ENCODE measurements around the gene CEP72. TPM values are rescaled to one million over a fixed set of nuclear protein-coding genes. Genes with fewer than 3 reads are reported as not detected.
"Not testable (repeated sequence)": the region's sequence is repeated elsewhere in the genome, so short reads cannot be mapped to it uniquely, and the experiment has no call there.

CEP72 gene
- polyA plus RNA-seq (ENCODE audit: insufficient read length in 4 of 4) = 10 to 100 TPM in 1 of 4 donors, 1 to 10 TPM in 3; 4.4 to 10.8 (median 9.0) TPM

GRCh38 chr5:611731-612486 is at the start of gene CEP72:
CEP72 (plus strand) TSS chr5:612340; CDS start chr5:612362, 22 bp downstream.
- peak; percentile 43 to 73 (median 66) for DNase-seq (ENCODE audit: low read depth in 4 of 4, low spot score in 3 of 4)

- DNase-seq (ENCODE audit: low read depth in 4 of 4, low spot score in 3 of 4) = no peak
Observed at GRCh38 chr5:565782-566440, 46.2 kb upstream of the CEP72 start.

GRCh38 chr5:566636-567309 is 45.4 kb upstream of the CEP72 start:
- no peak for DNase-seq (ENCODE audit: low read depth in 4 of 4, low spot score in 3 of 4)

GRCh38 chr5:567664-568060 is 44.5 kb upstream of the CEP72 start:
- DNase-seq (ENCODE audit: low read depth in 4 of 4, low spot score in 3 of 4) = no peak

GRCh38 chr5:568061-568781 is 43.9 kb upstream of the CEP72 start:
- DNase-seq (ENCODE audit: low read depth in 4 of 4, low spot score in 3 of 4) = no peak

GRCh38 chr5:568809-569208 is 43.3 kb upstream of the CEP72 start:
- DNase-seq (ENCODE audit: low read depth in 4 of 4, low spot score in 3 of 4) = no peak

- DNase-seq (ENCODE audit: low read depth in 4 of 4, low spot score in 3 of 4) = no peak
Observed at GRCh38 chr5:569358-569867, 42.7 kb upstream of the CEP72 start.

GRCh38 chr5:569868-570361 is 42.2 kb upstream of the CEP72 start:
- DNase-seq (ENCODE audit: low read depth in 4 of 4, low spot score in 3 of 4) = no peak

GRCh38 chr5:570446-570845 is 41.7 kb upstream of the CEP72 start:
- DNase-seq (ENCODE audit: low read depth in 4 of 4, low spot score in 3 of 4) = no peak

- DNase-seq (ENCODE audit: low read depth in 4 of 4, low spot score in 3 of 4) = no peak
Observed at GRCh38 chr5:570886-571285, 41.3 kb upstream of the CEP72 start.

- DNase-seq (ENCODE audit: low read depth in 4 of 4, low spot score in 3 of 4) = no peak
Observed at GRCh38 chr5:571791-572190, 40.3 kb upstream of the CEP72 start.

GRCh38 chr5:572398-573019 is 39.6 kb upstream of the CEP72 start:
- no peak for DNase-seq (ENCODE audit: low read depth in 4 of 4, low spot score in 3 of 4)

GRCh38 chr5:573206-573605 is 38.9 kb upstream of the CEP72 start:
- DNase-seq (ENCODE audit: low read depth in 4 of 4, low spot score in 3 of 4) = no peak

GRCh38 chr5:573976-574375 is 38.2 kb upstream of the CEP72 start:
- no peak for DNase-seq (ENCODE audit: low read depth in 4 of 4, low spot score in 3 of 4)

GRCh38 chr5:574906-575305 is 37.2 kb upstream of the CEP72 start:
- no peak for DNase-seq (ENCODE audit: low read depth in 4 of 4, low spot score in 3 of 4)

- DNase-seq (ENCODE audit: low read depth in 4 of 4, low spot score in 3 of 4) = no peak
Observed at GRCh38 chr5:575636-576035, 36.5 kb upstream of the CEP72 start.

GRCh38 chr5:577214-577613 is 34.9 kb upstream of the CEP72 start:
- not testable (repeated sequence) for DNase-seq (ENCODE audit: low read depth in 4 of 4, low spot score in 3 of 4)

GRCh38 chr5:577800-578199 is 34.3 kb upstream of the CEP72 start:
- no peak for DNase-seq (ENCODE audit: low read depth in 4 of 4, low spot score in 3 of 4)

- no peak for DNase-seq (ENCODE audit: low read depth in 4 of 4, low spot score in 3 of 4)
Observed at GRCh38 chr5:579211-579610, 32.9 kb upstream of the CEP72 start.

- no peak for DNase-seq (ENCODE audit: low read depth in 4 of 4, low spot score in 3 of 4)
Observed at GRCh38 chr5:579746-580366, 32.3 kb upstream of the CEP72 start.

Measured in left renal pelvis (tissue), 4 donors.